ENCODE data around the gene PPP1R14B.

PPP1R14B gene

DNA sequence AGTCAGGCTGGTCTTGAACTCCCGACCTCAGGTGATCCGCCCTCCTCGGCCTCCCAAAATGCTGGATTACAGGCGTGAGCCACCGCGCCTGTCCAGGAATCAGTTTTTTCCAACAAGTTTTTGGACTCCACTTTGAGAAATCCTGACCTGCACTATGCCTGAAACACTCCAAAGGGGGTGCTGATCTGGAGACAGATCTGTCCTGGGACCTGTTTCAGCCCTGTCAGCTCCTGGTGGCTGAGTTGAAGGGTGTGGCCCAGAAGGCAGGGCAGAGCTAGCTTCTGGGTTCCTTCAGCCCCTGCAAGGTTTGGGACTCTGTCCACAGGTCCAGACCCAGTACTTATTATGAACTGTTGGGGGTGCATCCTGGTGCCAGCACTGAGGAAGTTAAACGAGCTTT lies 15.2 kb downstream of the PPP1R14B start:
- no peak for DNase-seq (ENCODE audit: low spot score)
- FAIRE-seq: no peak

DNA sequence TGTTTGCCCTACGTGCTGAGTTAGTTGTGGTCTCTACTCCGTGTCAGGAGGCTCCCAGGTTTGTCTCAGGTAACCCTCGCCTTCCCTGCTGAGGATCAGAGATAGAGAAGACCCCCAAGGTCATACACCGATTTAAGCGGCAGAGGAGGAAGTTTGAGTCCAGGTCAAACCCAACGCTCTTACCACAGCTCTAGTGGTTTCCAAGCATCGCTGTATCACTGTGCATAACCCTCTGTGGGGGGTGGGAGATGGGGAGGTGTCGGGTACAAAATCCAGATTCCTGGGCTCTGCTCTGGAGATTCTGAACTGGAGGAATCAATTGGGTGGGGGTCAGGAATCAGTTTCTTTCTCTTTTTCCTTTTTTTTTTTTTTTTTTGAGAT lies 15.8 kb downstream of the PPP1R14B start:
- FAIRE-seq (no peak), DNase-seq (ENCODE audit: low spot score) (no peak)

DNA sequence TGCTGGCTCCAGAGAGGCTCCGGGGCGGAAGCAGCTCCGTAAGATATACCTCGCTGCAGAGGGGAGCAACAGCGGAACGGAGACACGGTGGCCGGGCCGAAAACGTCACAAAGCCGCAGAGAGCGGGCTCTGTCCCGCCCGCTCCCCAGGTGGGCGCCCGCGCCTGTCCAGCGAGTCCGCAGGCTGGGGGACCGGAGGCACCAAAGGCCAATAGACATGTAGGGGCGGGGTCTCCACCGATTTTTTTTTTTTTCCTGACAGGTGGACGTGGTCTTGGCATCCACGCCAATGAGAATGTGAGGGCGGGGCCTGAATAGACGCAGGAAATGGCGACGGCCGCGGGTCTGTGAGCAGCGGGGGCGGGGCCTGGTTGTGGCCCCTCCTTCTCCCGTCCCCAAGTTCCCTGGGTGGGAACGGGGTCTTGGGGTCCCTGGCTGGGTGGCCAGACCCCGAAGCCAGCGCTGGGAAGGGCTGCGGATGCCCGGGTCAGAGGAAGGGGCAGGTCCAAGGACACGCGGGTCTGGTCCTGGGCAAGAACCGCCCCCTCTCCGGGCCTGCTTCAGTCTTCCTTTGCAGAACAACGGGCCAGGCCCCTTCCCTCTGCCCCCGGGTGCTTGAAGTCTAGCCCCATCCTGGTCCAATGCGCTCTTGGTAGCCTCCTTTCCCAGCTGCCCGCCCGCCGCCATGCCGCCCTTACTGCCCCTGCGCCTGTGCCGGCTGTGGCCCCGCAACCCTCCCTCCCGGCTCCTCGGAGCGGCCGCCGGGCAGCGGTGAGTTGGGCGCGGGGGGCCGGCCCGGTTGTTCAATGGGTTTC lies 16.4 kb downstream of the PPP1R14B start, which contains the start of gene DNAJC4:
DNAJC4 (plus strand) TSS at position 378 of the 814 bp plus-strand sequence; CDS start at position 685, 307 bp downstream.
- DNase-seq (ENCODE audit: low spot score) (peak; percentile 90), FAIRE-seq (no peak)

DNA sequence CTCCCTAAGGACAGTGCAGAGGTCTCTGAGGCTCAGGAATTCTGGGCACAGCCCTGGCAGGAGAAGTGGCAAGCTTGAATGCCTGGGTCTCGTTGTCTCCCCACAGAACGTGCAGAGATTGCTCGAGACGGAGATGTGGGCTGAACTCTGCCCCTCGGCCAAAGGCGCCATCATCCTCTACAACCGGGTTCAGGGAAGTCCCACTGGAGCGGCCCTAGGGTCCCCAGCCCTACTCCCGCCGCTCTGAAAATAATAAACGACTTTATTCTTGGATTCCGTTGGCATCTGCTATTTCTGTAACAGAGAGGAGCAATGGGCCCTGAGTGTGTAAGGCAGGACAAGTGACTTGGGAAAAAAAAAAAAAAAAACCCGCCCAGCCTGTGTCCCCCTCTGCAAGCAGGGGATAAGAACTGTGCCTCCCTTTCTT lies 17.0 kb downstream of the PPP1R14B start:
- DNase-seq (ENCODE audit: low spot score) (no peak), FAIRE-seq (no peak)

- FAIRE-seq (no peak), DNase-seq (ENCODE audit: low spot score) (no peak)
Observed at GRCh38 chr11:64229090-64229743, 17.5 kb downstream of the PPP1R14B start.

GRCh38 chr11:64227405-64227956 lies 19.3 kb downstream of the PPP1R14B start:
- DNase-seq (ENCODE audit: low spot score) (no peak), FAIRE-seq (no peak)

- DNase-seq (ENCODE audit: low spot score): peak; percentile 45
- no peak for FAIRE-seq
Observed at GRCh38 chr11:64226507-64227051, 20.2 kb downstream of the PPP1R14B start.

GRCh38 chr11:64225608-64226506 lies 20.9 kb downstream of the PPP1R14B start, which contains the start of the genes NUDT22 and TRPT1:
Gene NUDT22 (plus strand): TSS chr11:64226274. CDS start chr11:64226653, 379 bp downstream.
Gene TRPT1 (minus strand): TSS chr11:64226186. CDS start chr11:64225860, 326 bp downstream.
- FAIRE-seq: no peak

GRCh38 chr11:64224891-64225607 lies 21.7 kb downstream of the PPP1R14B start:
- no peak for DNase-seq (ENCODE audit: low spot score)

More at GRCh38 chr11:64225608-64226506, 20.9 kb downstream of the PPP1R14B start, which contains the start of the genes NUDT22 and TRPT1:
- DNase-seq (ENCODE audit: low spot score): peak; percentile 96

DNA sequence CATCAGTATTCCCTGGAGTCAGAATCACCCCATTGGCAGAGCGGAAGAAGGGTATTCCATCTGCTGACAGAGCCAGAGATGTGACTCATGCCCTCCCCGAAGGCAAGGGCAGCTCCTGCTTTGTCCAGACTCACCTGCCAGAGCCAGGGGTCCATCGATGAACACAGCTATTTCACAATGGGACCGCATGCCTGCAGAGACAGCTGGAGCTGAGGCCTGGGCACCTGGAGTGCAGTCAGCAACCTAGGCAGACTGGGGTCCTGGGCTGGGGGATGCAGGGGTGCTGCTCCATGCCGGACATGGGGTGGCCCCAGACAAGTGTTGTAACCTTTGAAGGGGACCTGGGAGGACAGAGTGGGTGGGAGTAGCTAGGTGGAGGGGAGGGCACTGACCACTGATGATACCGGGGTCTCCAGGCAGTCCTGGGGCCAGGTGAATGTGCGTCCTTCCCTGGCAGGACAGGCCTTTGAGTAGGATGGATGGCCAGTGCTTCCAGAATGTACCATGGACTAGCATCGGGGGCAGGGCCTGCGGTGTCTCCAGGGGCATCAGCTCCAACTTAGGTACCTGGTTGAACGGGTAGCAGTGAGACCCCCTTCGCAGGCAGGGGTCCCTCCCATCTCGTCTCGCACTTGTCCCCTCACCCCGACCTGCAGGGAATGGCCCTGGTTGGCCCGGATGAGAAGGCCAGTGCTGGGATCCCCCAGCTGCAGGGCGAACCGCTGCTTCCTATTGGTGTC lies 22.4 kb downstream of the PPP1R14B start:
- DNase-seq (ENCODE audit: low spot score): no peak

More at GRCh38 chr11:64224891-64225607, 21.7 kb downstream of the PPP1R14B start:
- no peak for FAIRE-seq

GRCh38 chr11:64223001-64223651 lies 23.6 kb downstream of the PPP1R14B start:
- no peak for DNase-seq (ENCODE audit: low spot score)

More for the DNA sequence above, 22.4 kb downstream of the PPP1R14B start:
- no peak for FAIRE-seq

GRCh38 chr11:64222651-64223000 lies 24.1 kb downstream of the PPP1R14B start:
- no peak for FAIRE-seq
- no peak for DNase-seq (ENCODE audit: low spot score)

More at GRCh38 chr11:64223001-64223651, 23.6 kb downstream of the PPP1R14B start:
- no peak for FAIRE-seq

- FAIRE-seq (no peak), DNase-seq (ENCODE audit: low spot score) (no peak)
Observed at GRCh38 chr11:64220798-64221197, 25.9 kb downstream of the PPP1R14B start.

GRCh38 chr11:64220271-64220670 lies 26.5 kb downstream of the PPP1R14B start:
- DNase-seq (ENCODE audit: low spot score): no peak
- no peak for FAIRE-seq

GRCh38 chr11:64219755-64220154 lies 27.0 kb downstream of the PPP1R14B start:
- DNase-seq (ENCODE audit: low spot score) (no peak), FAIRE-seq (no peak)

DNA sequence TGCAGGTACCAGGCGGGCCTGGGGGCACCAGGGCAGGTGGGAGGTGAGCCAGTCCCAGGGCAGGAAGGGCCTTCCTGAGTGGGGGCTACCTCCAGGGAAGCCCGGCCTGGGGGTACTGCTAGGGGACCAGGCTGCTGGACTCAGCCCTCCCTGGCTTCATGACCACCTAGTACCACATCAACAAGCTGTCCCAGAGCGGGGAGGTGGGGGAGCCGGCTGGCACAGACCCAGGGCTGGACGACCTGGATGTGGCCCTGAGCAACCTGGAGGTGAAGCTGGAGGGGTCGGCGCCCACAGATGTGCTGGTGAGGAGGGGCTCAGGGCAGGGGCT lies 27.4 kb downstream of the PPP1R14B start:
- no peak for DNase-seq (ENCODE audit: low spot score)
- no peak for FAIRE-seq

DNA sequence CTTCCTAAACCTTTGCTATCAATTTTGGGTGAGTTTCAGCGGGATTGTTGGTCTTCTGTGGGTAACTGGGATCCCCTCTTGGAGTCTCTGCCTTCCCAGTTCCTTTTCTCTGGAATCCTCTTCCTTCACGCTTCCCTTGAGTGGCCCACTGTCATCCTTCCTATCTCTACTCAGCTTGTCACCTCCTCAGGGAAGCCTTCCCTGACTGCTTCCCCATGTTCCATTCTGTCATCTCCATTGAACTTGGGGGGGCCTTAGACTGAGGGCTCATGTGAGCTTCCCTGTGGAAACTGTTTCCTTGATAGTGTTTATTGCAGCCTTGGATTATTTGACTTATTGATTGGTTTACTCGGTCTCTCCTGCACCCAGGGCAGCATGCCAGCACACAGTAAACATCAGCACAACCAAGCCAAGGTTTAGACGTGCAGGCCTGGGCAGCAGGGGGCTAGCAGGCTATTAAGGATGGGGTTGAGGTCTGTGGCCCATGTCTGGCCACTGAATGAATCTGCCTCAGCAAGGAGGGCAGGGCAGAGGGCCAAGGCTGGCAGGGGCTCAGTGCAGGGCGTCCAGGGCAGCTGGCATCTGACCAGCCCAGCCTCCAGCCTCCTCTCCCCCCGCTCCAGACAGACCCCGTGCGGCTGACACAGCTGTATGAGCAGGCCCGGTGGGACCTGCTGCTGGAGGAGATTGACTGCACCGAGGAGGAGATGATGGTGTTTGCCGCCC lies 28.0 kb downstream of the PPP1R14B start:
- no peak for FAIRE-seq
- no peak for DNase-seq (ENCODE audit: low spot score)

- FAIRE-seq (no peak), DNase-seq (ENCODE audit: low spot score) (no peak)
Observed at GRCh38 chr11:64216879-64217278, 29.9 kb downstream of the PPP1R14B start.
